GM19397 (cell line): Measurements from ENCODE around the gene VPS26A.
A peak's percentile ranks its signal among the peaks of the same experiment; 100 is the strongest.
"Not testable (repeated sequence)": the region's sequence is repeated elsewhere in the genome, so short reads cannot be mapped to it uniquely, and the experiment has no call there.

Experiments used
- ATAC-seq: cut with Tn5 transposase; IDR thresholded peaks from one replicate; pipeline ENCODE4 v1.9.1; 2021; ENCODE audit warnings: mild to moderate bottlenecking, moderate library complexity; ENCODE audit not compliant: unreplicated experiment

The VPS26A gene

GRCh38 chr10:69102440-69102839 is 21.5 kb upstream of the VPS26A start:
- ATAC-seq: no peak

- ATAC-seq: no peak
Observed at GRCh38 chr10:69103784-69104183, 20.2 kb upstream of the VPS26A start.

GRCh38 chr10:69104994-69105790 is 18.8 kb upstream of the VPS26A start:
- no peak for ATAC-seq

DNA sequence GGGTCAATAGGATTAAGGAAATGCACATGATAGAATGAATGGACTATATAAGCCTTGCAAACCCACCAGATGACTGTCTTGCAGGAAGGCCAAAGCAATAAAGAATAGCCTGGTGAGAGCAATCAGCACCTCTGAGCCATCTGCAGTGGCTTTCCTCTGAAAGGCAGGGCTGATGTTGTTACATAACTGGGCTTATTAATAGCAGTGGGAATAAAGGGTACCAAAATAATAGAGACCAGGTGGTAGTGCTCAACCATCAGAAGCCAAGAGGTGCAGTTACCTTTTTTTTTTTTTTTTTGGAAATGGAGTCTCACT is 16.8 kb upstream of the VPS26A start:
- ATAC-seq: no peak

- ATAC-seq: no peak
Observed at GRCh38 chr10:69107699-69108098, 16.3 kb upstream of the VPS26A start.

DNA sequence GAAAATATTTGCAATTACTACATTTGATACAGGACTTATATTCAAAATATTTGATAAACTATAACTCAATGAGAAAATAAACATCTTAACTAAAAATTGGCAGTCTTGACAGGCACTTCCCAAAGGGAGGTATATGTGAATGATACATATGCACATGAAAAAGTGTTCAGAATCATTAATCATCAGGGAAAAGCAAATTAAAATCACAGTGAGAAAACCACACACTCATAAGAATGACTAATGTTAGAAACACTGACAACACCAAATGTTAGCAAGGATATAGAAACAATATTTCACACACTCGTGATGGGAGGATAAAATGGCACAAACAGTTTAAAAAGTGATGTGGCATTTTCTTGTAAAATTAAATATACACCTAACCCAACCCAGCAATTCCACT is 4.1 kb upstream of the VPS26A start:
- ATAC-seq: no peak

DNA sequence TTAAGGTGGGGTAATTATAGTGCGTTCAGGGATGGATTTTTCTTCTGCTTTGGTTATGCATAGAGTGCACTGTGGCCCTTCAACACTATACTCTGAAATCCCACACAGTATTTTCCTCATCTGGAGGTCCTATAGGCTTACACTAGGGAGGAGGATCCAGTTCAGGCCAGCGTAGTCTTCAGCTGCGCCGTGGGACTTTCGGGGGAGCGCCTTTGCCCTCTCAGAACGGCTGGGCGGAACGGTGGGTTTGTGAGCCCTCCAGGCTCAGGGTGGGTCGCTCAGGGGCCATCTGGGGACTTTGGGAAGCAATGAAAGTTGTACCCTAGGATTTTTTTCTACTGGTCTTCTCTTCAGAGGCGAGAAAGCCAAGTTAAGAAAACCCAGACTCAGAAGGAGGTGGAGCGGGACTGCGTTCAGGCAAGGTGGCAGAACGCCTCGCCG is 652 bp upstream of the VPS26A start:
- peak; percentile 22 for ATAC-seq

DNA sequence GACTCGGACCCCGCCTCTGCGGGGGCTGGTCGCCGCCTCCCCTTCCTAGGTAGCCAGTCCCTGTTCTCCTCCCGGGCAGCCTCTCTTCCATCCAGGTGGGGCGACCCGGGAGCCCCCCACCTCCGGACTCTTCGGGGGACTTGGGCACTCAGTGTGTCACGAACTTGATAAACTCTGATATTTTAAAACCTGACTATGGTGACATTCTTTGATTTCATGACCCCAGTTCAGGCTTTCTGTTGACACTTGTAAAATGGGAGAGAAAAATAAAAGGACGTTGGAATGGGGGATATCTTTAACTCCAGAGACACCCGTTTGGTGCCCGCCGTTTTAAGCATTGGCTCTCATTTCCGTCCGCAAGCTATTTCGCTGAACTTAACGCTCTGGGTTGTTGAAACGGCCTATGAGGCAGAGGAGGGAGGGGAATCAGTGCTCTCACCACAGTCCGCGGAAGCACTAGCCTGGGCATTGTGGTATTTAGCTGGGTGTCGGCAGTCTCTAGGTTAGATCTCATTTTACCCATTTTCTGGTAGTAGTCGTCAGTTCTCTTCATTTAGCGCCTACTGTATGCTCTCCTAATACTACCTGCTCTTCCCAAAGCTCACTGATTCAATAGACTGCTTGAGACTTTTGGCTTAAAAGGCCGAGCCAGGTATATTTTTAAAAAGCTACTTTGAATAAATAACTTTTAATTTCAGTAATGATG is 738 bp downstream of the VPS26A start:
- ATAC-seq: peak; percentile 24

GRCh38 chr10:69125554-69125953 is 1.6 kb downstream of the VPS26A start:
- ATAC-seq: no peak

DNA sequence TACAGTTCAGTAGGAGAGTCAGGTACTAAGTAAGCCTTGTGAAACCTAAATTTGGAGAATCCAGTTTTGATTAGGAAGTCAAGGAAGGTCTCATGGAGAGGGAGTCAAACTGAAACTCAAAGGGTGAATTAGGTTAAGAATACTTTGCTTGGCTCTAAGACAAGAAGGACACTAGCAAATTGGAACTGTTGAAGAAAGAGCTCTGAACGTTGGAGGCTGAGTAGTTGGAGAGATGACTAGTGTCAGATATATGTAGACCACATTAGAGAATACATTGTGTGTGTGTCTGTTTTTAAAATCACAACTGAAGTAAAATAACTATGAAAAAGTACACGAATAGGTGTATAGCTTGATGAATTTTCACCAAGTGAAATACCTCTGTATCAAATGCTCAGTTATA is 6.3 kb downstream of the VPS26A start:
- ATAC-seq: no peak

- no peak for ATAC-seq
Observed at GRCh38 chr10:69139961-69140360, 16.0 kb downstream of the VPS26A start.

- no peak for ATAC-seq
Observed at GRCh38 chr10:69141304-69141703, 17.3 kb downstream of the VPS26A start.

DNA sequence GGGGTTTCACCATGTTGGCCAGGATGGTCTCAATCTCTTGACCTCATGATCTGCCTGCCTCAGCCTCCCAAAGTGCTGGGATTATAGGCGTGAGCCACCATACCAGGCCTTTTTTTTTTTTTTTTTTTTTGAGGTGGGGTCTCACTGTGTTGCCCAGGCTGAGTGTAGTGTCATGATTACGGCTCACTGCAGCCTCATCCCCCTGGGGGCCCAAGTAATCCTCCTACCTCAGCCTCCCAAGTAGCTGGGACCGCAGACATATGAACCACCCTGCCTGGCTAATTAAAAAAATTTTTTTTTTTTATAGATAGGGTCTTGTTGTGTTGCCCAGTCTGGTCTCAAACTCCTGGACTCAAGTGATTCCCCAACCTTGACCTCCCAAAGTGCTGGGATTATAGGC is 18.1 kb downstream of the VPS26A start:
- not testable (repeated sequence) for ATAC-seq

- no peak for ATAC-seq
Observed at GRCh38 chr10:69142983-69143382, 19.0 kb downstream of the VPS26A start.

- no peak for ATAC-seq
Observed at GRCh38 chr10:69145329-69145728, 21.4 kb downstream of the VPS26A start.

DNA sequence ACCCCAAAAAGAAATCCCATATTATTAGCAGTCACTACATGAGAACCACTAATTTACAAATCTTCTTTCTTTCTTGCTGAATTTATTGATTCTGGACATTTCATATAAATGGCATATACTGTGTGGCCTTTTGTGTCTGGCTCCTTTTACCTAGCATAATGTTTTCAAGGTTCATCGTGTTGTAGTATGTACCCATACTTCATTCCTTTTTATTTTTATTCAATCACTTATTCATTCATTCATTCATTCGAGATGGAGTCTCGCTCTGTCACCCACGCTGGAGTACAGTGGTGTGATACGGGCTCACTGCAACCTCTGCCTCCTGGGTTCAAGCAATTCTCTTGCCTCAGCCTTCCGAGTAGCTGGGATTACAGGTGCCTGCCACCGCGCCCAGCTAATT is 21.9 kb downstream of the VPS26A start:
- ATAC-seq: no peak

DNA sequence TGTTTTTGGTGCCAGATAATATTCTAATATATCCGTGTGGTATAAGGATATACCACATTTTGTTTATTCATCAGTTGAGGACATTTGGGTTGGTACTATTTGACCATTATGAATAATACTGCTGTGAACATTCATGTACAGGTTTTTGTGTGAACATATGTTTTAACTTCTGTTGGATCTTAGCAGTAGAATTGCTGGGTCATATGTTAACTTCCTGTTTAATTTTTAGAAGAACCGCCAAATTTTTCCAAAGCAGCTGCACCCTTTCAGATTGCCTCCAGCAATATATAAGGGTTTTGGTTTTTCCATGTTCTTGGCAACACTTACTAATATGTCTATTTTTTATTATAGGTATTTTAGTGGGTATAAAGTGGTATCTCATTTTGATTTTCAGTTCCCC is 22.8 kb downstream of the VPS26A start:
- ATAC-seq: no peak

- no peak for ATAC-seq
Observed at GRCh38 chr10:69151984-69152383, 28.0 kb downstream of the VPS26A start.

DNA sequence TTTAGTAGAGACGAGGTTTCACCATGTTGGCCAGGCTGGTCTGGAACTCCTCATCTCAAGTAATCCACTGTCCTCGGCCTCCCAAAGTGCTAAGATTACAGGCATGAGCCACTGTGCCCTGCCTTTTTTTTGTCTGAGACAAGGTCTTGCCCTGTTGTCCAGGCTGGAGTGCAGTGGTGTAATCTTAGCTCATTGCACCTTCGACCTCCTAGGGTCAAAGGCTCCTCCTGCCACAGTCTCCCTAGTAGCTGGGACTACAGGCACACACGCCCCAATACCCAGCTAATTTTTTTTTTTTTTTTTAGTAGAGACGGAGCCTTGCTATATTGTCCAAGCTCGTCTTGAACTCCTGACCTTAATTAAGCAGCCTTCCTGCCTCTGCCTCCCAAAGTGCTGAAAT is 29.2 kb downstream of the VPS26A start:
- no peak for ATAC-seq

DNA sequence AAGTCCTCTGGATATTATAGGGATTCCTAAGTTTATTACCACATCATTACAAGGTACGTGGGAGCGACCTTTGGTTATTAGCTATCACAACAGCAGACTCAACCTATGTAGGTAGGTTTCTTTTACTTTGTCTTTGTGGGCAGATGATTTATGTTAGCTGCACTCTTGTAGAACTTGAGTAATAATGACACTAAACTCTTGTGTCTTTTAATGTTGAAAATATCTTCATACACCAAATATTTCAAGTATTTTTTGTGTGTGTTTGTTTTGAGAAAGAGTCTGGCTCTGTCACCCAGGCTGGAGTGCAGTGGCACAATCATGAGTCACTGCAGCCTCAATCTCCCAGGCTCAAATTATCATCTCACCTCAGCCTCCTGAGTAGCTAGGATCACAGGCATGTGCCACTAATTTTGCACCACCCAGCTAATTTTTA is 36.8 kb downstream of the VPS26A start:
- no peak for ATAC-seq

DNA sequence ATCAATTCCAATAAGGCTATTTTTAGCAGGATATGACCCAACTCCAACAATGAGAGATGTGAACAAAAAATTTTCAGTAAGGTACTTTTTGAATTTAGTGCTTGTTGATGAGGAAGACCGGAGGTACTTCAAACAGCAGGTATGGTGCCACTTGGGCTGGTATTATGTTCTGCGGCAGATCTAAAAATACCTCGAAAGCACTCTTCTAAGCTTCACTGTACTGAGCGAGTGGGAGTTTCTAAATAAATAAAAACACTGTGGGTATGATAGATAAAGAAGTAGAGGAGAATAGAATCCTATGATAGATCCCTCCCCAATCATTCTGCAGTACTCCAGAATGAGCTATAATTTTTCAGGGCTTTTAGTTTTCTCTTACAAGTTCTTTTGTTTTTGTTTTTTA is 44.5 kb downstream of the VPS26A start:
- ATAC-seq: no peak

- ATAC-seq: no peak
Observed at GRCh38 chr10:69172241-69172982, 48.4 kb downstream of the VPS26A start.
